Activated CD4-positive, CD25-positive, alpha-beta regulatory T cell (primary cell): ENCODE data around the gene KSR2.
"Not testable (repeated sequence)": the region's sequence is repeated elsewhere in the genome, so short reads cannot be mapped to it uniquely, and the experiment has no call there.

ENCODE experiments used
- DNase-seq, 4 experiments: peaks; one replicate each; lab custom pipeline; 2025; lab: John Stamatoyannopoulos, UW

The KSR2 gene

DNA sequence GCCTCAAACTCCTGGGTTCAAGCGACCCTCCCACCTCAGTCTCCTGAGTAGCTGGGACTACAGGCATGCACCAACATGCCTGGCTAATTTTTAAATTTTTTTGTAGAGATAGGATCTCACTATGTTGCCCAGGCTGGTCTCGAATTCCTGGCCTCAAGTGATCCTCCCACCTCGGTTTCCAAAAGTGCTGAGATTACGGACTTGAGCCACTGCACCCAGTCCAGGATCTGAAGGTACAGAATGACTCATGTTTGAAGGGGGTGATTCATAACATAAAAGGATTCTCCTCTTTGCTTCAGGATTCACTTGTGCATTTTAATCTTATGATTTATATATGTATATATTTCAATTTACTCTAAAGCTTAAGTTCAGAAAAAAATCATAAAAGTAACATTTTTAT lies 111.7 kb downstream of the KSR2 start:
- not testable (repeated sequence) for DNase-seq

DNA sequence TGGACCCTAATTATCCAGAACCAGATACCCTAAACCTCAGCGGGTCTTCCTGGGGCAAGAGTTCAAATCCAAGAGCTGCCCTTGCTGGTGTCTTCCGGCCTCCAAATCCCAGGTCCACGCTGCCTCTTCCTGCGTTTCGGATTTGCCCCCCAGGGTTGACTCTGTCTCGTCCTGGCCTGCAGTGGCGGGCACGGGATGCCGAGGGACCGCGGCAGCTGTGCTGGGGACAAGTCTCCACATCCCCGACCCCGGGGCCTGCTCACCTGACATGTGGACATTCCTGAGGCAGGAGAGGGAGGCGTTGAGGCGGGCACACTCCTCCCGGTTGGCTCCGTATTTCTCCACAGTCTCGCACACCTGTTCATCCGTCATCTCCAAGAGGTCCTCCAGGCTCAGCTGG lies 113.6 kb downstream of the KSR2 start:
- no peak for DNase-seq

DNA sequence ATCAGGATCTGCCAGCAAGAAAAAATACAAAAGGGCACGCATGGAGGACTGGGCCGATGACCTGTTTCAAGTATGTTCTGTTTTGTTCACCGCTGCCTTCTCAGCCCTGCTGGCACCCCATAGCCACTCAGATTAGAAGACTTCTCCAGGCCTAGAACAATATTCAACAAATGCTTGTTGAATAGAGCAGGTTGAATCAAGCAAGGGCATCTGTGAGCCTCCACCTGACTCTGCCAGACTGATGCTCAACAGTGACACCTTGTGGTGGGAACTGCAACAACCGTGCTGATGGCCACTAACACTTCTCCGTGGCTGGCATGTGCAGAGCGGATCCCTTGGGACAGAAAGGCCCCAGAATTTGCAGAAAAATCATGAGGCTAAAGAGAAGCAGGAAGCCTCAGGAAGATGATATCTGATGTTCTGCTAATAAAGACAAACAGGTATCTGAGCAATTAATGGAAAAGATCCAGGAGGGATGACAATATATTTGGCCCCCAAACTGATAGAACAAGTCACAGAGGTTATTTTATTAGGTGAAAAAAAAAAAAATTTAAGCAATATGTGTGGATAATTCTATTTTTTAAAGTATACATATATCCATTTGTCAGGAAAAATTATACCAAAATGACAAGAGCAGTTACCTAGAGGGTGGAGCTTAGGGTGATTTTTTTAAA lies 114.3 kb downstream of the KSR2 start:
- DNase-seq, result peak in 2 of 4 experiments; percentile 4 to 9

DNA sequence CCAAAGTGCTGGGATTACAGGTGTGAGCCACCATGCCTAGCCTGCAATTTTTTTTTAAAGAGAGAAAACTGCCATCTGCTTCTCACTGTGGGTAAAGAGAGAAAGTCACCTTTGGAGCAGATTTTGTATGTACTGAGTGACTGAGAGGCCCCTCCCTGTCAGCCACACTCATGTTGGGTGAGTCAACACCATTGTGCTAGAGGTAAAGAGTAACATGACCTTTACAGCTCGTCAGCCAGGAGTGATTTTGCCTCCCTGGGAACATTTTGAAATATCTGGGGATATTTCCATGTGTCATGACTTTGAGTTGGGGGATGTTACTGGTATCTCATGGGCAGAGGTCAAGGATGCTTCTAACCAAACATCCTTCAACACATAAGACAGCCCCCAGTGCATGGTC lies 115.2 kb downstream of the KSR2 start:
- no peak for DNase-seq

DNA sequence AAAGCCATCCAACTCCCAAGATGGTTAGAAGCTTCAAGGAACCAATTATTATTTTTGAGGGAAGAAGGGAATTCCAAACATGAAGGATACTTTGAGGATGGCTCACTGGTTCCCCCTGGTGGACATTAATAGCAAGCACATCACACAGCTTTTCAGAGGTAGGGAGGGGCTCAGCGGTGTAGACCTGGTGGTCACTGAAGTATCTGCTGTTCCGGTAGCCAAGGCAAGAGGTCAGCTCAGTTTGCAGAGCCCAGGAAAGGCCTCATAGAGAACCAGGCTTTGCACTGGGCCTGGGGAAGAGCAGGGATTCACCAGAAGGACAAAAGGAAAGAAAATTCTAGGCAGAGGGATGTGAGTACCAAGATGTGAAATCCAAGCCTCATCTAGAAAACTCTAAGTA lies 118.7 kb downstream of the KSR2 start:
- DNase-seq, result no peak

DNA sequence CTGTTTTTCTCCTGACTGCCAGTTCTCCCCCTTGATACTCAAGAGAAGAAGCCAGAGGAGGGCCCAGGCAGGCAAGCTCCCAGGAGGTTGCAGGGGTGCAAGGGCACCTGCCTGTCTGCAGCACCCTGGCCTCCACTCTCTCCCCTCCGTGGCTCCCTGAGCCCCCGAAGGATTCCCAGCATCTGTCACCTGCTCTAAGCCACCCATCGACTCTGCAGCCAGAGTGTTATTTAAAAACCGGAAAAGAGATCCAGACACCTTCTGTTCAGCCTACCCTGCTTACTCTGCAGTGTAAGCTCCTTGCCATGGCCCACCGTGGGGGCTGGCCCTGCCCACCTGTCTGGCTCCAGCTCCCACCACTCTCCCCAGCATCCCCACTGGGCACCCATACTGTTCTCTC lies 121.4 kb downstream of the KSR2 start:
- DNase-seq, result no peak

DNA sequence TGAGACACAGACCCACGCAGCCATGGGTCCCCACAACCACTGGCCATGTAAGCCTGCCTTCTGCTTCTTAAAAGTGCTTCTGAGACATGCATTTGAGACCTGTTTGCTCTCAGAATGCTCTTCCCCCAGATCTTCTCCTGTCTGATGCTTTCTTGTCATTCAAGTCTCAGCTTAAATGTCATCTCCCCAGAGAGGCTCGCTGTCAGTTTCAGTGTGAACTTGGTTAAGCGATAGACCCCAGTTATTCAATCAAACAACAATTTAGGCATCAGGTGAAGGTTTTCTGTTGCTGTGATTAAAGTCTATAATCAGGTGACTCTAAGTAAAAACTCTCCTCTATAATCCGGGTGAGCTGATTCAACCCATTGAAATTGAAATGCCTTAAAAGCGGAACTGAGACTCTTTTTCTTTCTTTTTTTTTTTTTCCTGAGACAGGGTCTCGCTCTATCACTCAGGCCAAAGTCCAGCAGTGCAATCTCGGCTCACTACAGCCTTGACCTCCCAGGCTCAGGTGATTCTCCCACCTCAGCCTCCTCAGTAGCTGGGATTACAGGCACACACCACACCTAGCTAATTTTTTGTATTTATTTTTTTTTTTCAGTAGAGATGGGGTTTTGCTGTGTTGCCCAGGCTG lies 123.4 kb downstream of the KSR2 start:
- DNase-seq, result no peak

DNA sequence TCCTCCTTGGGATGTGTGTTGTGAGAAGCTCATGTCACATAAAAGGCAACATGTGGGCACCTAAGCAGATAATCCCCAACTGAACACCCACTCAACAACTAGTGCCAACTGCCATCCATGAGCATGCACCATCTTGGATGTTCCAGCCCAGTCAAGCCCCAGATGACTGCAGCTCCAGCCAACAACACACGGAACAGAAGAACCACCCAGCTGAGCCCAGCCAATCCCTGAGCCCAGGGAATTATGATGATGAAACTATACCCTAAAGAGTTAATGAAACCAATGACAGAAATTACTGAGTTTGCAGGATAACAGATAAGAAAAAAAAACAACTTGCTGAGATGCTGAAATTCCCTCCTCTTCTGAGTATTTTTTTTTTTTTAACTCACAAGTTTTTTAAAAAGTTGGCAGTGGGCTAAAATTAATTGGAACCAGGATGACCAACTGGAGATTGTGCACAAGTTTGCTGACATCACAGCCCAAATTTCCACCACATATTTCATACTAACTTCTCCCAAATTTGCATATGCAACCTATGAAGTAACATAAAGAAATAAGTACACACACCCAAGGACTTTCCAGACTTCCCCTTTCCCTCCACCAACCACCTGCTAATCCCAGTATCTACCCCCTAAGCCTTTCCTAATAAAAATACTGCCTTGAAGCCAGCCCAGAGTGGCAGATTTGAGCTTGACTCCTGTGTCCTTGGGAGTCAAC lies 124.5 kb downstream of the KSR2 start:
- no peak for DNase-seq

DNA sequence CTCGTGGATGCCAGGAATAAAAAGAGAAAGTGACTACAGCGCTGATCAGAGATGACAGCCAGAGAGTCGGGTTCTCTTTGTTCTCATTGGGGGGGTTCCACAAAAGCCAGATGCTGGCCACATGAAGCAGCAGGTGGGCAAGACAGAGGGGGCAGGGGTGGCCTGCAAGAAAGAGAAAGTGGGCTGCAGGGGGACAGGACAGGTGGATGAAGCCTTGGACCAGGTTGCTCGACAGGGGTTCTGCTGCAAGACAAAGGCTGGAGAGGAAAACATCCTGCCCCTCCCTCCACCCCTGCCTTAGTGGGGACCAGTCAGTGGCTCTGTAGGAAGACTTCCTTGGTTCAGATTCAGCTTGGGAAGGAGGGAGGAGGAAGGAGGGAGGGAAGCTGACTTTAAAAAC lies 126.2 kb downstream of the KSR2 start:
- no peak for DNase-seq

DNA sequence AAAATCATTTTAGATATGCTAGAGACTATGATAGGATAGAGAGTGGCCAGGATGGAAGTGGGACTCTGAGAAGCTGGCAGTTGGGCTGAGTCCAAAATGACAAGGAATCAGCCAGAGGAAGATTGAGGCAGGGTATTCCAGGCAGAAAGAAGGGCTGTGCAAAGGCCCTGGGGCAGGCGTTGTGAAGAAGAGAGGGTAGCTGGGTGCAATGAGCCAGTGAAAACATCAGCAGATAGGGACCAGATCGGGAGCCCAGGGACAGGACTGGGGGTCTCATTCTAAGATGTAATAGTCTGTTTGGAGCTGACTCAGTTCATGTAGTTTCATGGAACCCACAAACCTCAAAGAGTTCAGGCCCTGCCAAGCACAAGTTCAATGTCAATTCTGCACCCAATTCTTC lies 126.6 kb downstream of the KSR2 start:
- no peak for DNase-seq

DNA sequence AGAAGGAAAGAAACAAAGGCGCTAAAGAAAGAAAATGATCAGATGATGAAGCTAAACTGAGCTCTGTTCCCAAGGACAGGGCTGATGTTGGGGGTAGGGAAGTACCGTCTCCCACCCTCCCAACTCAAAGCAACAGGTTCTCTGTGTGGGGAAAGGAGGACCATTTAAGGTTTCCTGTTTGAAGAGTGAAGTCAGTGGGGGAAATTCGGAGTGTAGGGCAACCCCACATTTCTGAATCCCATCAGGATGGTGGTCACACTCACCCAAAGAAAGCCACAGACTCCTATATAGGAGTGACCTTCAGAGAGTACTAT lies 131.1 kb downstream of the KSR2 start:
- no peak for DNase-seq

DNA sequence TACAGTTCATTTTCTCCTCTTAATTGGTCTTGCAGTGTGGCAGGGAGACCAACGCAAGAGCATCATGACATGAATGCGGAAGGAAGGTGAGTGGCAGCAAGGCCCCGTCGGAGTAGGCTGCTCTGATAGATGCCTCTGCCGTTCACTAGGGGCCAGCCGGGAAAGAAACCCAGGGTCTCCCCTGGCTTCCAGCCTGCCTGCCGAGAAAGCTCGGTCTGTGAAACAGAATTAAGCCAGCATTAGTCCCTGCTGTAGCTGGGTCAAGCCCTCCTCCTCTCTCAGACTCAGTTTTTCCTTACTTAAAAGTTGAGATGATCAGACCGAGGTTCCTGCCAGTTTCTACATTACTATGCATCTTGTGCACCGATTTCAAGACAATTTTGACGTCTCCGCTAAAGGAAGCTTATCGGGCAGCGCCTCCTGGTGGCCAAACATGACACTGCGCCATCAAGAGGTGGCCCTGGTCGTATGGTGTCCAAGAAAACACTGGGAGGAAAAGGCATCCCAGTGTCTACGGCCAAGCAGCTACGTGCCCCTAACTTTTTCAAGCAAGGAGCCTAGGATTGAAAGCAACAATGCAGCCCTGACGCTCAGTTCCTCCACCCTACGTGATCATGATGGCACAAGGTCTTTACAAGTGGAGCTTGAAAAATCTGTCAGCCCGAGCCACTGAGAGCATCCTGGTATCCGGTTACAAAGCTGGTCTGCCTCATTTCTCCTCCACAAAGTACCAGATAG lies 131.6 kb downstream of the KSR2 start:
- peak; percentile 20 to 61 (median 42) for DNase-seq

DNA sequence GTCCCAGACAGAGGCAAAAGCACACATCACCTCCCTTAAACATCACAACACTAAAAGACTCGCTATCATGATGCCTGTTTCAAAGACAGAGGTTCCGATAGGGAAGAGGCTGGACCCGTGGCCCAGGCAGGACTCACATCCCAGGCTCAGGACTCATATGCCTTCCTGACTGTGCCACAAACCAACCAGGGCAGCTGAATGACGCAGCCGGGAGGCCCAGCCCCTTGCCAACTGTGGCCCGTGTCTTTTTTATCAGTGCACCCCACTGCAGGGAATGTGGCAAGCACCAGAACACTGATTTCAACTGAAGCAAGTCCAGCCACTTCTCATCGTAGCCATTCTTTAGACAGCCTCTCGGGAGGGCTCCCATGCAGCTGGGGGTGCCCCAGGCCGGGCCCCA lies 132.3 kb downstream of the KSR2 start:
- no peak for DNase-seq

DNA sequence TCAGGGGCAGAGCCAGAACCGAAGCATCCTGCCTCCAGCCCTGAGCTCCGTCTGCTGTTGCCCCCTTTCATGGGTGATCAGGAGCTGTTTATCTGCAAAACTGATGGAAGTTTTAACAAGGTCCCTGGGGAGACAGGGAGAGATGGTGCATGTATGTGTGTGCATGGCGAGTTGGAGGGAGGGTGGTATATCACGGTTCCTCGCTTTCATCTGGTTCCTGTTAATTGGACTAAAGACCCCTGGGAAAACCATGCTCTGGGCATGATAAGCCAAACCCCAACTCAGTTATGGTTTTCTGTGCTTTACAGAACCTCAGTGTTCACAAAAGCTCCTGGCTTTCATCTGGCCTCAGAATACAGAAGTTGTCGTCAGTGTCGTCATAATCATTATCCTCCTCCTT lies 133.6 kb downstream of the KSR2 start:
- no peak for DNase-seq

DNA sequence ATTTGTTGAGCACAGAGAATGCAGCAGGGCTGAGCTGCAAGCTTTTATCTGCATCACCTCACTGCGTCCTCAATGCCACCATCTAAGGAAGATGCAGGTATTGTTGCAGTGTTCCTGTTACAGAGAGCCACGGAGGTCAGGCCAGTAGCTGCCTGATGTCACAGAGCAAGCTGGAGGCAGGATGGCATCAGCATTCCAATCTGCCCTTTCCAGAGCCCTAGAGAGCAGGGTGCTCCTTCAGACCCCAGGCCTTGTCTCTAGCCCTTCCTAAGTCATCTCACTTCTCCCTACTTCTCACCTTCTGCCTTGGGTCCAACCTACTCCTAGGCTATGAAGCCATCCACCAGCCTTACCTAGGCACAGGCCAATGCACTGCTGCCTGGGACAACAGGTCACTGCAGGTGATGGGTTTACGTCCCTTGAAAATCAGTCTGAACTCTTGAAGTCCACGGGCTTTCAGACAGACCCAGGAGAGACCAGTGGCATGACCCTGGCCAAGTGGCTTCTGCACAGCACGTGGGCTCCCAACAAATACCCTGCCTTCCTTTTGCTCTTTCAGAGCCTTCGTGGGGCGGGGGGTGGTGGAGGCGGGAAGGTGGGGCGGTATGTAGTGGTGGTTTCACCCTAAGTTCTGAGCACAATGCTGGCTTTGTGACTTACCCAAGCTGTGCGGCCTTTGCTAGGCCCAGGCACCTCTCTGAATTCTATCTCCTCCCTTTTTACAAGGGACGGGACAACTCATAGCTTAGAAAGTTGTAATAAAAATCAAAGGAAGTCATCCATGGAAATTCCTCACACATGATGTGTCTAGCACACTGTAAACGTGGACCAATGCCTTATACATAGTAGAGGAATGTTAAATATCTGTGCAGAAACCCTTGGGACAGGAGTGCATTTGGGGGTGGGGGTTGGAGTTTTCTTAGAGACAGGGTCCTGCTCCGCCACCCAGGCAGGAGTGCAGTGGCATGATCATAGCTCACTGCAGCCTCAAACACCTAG lies 136.0 kb downstream of the KSR2 start:
- no peak for DNase-seq

DNA sequence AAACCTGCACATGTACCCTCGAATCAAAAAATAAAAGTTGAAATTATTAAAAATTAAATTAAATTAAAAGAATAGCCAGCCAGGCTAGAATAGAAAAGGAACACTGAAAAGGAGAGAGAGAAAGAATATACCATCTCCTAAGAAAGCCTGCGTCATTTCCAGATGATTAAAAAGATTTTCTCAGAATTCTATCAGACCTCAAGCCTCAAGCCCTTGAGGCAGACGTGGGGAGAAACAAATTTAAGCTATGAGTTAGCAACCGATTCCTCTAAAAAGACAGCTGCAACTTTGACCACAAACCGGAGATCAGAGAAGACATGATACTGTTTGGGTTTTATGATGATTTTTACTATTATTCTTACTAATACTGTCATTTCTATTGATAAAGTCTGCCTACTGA lies 138.3 kb downstream of the KSR2 start:
- DNase-seq, result no peak

DNA sequence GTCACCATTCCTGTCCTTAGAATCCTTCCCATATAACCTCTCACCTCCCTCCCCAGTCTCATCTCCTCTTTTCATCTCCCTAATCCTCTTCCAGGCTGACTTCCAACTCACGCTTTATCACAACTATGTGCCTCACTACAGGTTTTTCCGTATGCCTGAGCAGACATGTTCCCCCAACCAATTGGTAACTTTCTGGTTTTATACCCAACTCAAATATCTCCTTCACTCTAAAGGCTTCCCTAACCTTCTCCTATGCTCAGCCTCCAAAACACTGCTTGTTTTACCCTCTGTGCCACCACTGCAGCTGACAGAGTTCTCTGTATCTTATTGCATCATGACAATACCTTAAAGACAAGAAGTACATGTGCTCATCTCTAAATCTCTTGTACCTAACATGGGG lies 139.7 kb downstream of the KSR2 start:
- no peak for DNase-seq

DNA sequence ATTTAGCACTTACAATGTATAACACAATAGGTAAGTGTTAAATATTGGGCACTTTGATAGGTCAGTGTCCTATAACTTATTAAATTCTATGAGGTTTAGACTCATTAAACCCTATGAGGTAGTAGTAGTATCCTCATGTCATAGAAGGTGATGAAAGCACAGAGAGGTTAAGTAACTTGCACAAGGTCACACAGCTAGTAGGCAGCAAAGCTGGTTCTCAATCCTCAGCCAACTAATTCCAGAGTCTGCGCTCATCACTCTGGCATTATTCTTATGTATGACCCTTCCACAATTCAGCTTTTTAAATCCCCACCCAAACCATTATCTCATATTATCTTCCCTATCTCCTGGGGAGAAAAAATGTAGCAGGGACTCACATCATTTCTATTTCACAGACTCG lies 141.1 kb downstream of the KSR2 start:
- no peak for DNase-seq

DNA sequence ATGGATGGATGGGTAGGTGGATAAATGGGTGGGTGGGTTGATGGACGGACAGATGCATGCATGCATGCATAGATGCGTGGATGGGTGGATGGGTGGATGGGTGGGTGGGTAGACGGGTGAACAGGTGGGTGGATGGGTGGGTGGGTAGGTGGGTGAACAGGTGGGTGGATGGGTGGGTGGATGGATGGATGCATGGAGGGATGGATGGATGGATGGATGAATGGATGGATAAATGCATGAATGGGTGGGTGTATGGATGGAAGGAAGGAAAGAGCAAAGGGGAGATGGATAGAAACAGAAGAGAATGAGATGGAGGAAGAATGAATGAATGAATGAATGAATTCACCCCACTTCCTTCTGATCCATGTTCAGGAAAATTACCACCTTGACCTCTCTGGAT lies 143.0 kb downstream of the KSR2 start:
- no peak for DNase-seq

DNA sequence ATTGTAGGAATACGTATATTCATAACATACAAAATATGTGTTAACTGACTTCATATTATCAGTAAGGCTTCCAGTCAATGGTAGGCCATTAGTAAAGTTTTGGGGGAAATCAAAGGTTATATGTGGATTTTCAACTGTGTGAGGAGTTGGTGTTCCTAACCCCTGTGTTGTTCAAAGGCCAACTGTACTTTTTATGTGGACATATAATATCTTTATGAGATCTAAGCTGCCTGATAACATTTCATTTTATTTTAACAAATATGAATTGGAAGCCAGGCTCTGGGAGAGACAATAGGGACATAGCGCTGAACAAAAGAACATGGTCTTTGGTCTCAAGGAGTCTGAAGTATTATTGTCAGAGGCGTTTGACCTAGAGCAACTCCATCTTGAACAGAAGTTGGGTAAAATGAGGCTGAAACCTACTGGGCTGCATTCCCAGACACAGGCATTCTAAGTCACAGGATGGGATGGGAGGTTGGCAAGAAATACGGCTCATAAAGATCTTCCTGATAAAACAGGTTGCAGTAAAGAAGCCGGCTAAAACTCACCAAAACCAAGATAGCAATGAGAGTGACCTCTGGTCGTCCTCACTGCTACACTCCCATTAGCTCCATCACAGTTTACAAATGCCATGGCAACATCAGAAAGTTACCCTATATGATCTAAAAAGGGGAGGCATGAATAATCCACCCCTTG lies 147.2 kb downstream of the KSR2 start:
- no peak for DNase-seq
